ENCODE measurements around the gene IL17RC. TPM values are rescaled to one million over a fixed set of nuclear protein-coding genes. Genes with fewer than 3 reads are reported as not detected.
"Not testable (repeated sequence)": the region's sequence is repeated elsewhere in the genome, so short reads cannot be mapped to it uniquely, and the experiment has no call there.

The IL17RC gene
- total and polyA plus RNA-seq, 2 donors (not counting 3 experiments of a cell fraction or from before 2014, with no cell fraction given): 18.7 to 19.9 TPM

DNA sequence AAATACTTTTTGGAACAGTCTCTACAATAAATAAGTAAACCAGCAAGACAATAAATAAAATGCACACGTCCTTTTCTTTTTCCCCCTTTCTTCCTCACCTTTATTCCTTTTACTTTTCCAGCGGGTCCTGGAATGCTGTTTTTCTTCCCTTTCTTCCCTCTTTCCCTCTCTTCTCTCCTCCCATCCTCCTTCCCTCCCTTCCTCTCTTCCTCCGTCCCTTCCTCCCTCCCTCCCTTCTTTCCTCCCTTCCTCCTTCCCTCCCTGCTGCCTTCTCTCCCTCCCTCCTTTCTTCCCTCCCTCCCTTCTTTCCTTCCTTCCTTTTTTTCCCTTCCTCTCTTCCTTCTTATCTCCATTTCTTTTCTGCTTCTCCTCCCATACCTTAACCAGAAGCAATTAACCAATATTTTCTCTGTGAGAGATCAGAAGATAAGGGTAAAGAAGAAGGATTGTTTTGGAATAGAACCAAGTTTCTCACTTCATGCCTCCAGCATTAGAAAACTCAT is 17.6 kb upstream of the IL17RC start:
- FAIRE-seq: no peak
- H3K9ac ChIP-seq (replicated peaks; ENCODE audit: extremely low read depth, insufficient read depth, low read length): no peak overlapping the region
- no peaks in the 10 kb centered on the region for H3K36me3 ChIP-seq (ENCODE audit: control insufficient read depth in 2 of 2, extremely low read depth in 1 of 2, insufficient read depth in 2 of 2, low read length in 2 of 2)
- ChIA-PET CTCF (no interaction called here), POLR2A (no interaction called here)
- H4K20me1 ChIP-seq (replicated peaks; ENCODE audit: control insufficient read depth, extremely low read depth, insufficient read depth, low read length): no peaks in the 10 kb centered on the region
- TF ChIP-seq GATA2 (IDR thresholded peaks at IDR 0.05; ENCODE audit: insufficient read depth, insufficient read length, low read depth, low read length) (peak; percentile 16), JUN (IDR thresholded peaks at IDR 0.05; ENCODE audit: borderline replicate concordance, insufficient read depth, insufficient read length, low read depth) (no peak)
- no peaks in the 10 kb centered on the region for H3K9me3 ChIP-seq (replicated peaks; ENCODE audit: control insufficient read depth, insufficient read depth, low read length)
- no TSS peak for BruUV-seq (replicated peaks)
- intact Hi-C loops (cut with micrococcal nuclease) (no loop called here), dilution Hi-C loops (cut with MboI; ENCODE audit: extremely low pct_ligation_motif_present, low sequenced_read_pairs) (no loop called here)
- H3K4me3 ChIP-seq (replicated peaks in 1 of 3; ENCODE audit: insufficient read depth in 1 of 3, low read depth in 1 of 3, low read length in 3 of 3): no peak overlapping the region
- no peak overlapping the region for H2AFZ ChIP-seq (ENCODE audit: low read depth, low read length)
- H3K4me2 ChIP-seq (ENCODE audit: insufficient read depth, low read length): no peak overlapping the region
- no peak for DNase-seq (ENCODE audit: low read depth, low spot score)
- peaks cover 38% of the 10 kb centered on the region for H3K4me1 ChIP-seq (ENCODE audit: control insufficient read depth, extremely low read depth, insufficient read depth, low read length)
- no peaks in the 10 kb centered on the region for H3K79me2 ChIP-seq (ENCODE audit: control insufficient read depth, insufficient read depth, low read length)
- no peak overlapping the region for H3K27ac ChIP-seq (ENCODE audit: insufficient read depth, low read depth, low read length)
- H3K9me1 ChIP-seq (replicated peaks; ENCODE audit: control insufficient read depth, extremely low read depth, insufficient read depth, low read length): no peaks in the 10 kb centered on the region
- H3K27me3 ChIP-seq (ENCODE audit: control insufficient read depth in 2 of 2, insufficient read depth in 2 of 2, low read length in 2 of 2): no peaks in the 10 kb centered on the region

DNA sequence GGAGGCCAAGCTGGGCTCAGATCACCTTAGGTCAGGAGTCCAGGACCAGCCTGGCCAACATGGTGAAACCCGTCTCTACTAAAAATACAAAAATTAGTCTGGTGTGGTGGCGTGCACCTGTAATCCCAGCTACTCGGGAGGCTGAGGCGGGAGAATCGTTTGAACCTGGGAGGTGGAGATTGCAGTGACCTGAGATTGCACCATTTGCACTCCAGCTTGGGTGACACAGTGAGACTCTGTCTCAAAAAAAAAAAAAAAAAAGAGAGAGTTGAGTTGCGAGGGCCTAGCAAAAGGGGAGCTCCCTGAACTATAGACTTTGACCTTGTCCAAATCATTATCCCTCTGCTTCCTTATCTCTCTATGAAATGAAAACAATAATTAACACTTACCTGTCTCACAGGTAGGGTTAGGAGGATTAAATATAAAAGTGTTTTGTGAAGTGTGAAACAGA is 15.9 kb upstream of the IL17RC start:
- H3K36me3 ChIP-seq (ENCODE audit: control insufficient read depth in 2 of 2, extremely low read depth in 1 of 2, insufficient read depth in 2 of 2, low read length in 2 of 2); H3K27ac ChIP-seq (ENCODE audit: insufficient read depth, low read depth, low read length); DNase-seq (ENCODE audit: low read depth, low spot score); H2AFZ ChIP-seq (ENCODE audit: low read depth, low read length); POLR2A ChIA-PET; H3K4me2 ChIP-seq (ENCODE audit: insufficient read depth, low read length); H3K9me3 ChIP-seq (replicated peaks; ENCODE audit: control insufficient read depth, insufficient read depth, low read length); FAIRE-seq; H4K20me1 ChIP-seq (replicated peaks; ENCODE audit: control insufficient read depth, extremely low read depth, insufficient read depth, low read length); H3K27me3 ChIP-seq (ENCODE audit: control insufficient read depth in 2 of 2, insufficient read depth in 2 of 2, low read length in 2 of 2); intact Hi-C loops (cut with micrococcal nuclease); dilution Hi-C loops (cut with MboI; ENCODE audit: extremely low pct_ligation_motif_present, low sequenced_read_pairs); BruUV-seq (replicated peaks); H3K9ac ChIP-seq (replicated peaks; ENCODE audit: extremely low read depth, insufficient read depth, low read length); H3K4me3 ChIP-seq (replicated peaks in 1 of 3; ENCODE audit: insufficient read depth in 1 of 3, low read depth in 1 of 3, low read length in 3 of 3); H3K79me2 ChIP-seq (ENCODE audit: control insufficient read depth, insufficient read depth, low read length); H3K9me1 ChIP-seq (replicated peaks; ENCODE audit: control insufficient read depth, extremely low read depth, insufficient read depth, low read length): not testable (repeated sequence)
- peaks cover 38% of the 10 kb centered on the region for H3K4me1 ChIP-seq (ENCODE audit: control insufficient read depth, extremely low read depth, insufficient read depth, low read length)
- CTCF ChIA-PET: interaction anchor here (0.6 to 1.0 kb wide), 2 partner anchors 31 to 313 kb away, joined by 3 read pairs; no protein-coding TSS in a partner anchor

Measured in endothelial cell of umbilical vein (primary cell).